Effector memory CD4-positive, alpha-beta T cell (primary cell): Measurements from ENCODE around the gene HLCS.

Experiments used
- DNase-seq, 3 donors: peaks; one replicate each; pipeline ENCODE4 v3.0.0-alpha.2; 2020
- H3K27ac ChIP-seq: 2 replicates; pipeline ENCODE4 v1.7.0; 2013; ENCODE audit warnings: mild to moderate bottlenecking, low read length, moderate library complexity; ENCODE audit not compliant: insufficient read depth, poor library complexity, severe bottlenecking
- H3K27me3 ChIP-seq: replicated peaks from 2 replicates; pipeline ENCODE4 v1.7.0; 2013; ENCODE audit warnings: mild to moderate bottlenecking, low read length; ENCODE audit not compliant: insufficient read depth, control insufficient read depth, poor library complexity, severe bottlenecking
- H3K36me3 ChIP-seq: 2 replicates; pipeline ENCODE4 v1.7.0; 2013; ENCODE audit warnings: mild to moderate bottlenecking, low read length, moderate library complexity; ENCODE audit not compliant: control insufficient read depth, insufficient read depth
- H3K4me1 ChIP-seq: 2 replicates; pipeline ENCODE4 v1.7.0; 2013; ENCODE audit warnings: low read length, mild to moderate bottlenecking; ENCODE audit not compliant: control insufficient read depth, insufficient read depth, poor library complexity, severe bottlenecking
- H3K4me3 ChIP-seq: 2 replicates; pipeline ENCODE4 v1.7.0; 2013; ENCODE audit warnings: low read length, low read depth, mild to moderate bottlenecking; ENCODE audit not compliant: insufficient read depth, poor library complexity, severe bottlenecking
- H3K9me3 ChIP-seq: 2 replicates; pipeline ENCODE4 v1.7.0; 2013; ENCODE audit warnings: mild to moderate bottlenecking, low read length, moderate library complexity; ENCODE audit not compliant: control insufficient read depth

HLCS gene

DNA sequence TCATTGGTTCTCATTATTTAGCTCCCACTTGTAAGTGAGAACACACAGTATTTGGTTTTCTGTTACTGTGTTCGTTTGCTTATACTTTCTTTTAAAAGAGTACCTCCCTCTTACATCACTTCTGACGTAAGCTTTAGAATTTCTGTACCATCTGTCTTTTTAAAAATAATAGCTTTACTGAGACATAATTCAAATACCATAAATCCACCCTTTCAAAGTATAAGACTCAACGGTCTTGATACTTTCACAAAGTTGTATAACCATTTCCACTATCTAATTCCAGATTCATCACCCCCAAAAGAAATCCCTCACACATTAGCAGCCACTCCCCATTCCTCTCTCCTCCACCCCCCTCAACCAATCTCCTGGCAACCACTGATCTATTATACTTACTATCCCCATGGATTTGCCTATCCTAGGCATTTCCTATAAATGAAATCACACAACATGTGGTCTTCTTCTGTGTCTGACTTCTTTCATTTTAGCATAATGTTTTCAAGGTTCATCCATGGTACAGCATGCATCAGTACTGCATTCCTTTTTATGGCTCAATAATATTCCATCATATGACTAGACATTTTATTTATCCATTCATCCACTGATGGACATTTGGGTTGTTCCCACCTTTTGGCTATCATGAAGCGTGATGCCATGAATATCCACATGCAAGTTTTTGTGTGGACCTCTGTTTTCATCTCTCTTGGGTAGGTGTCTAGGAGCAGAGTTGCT lies 104.7 kb downstream of the HLCS start:
- Histone ChIP-seq H3K27me3 (no peaks in the 10 kb centered on the region), H3K9me3 (no peaks in the 10 kb centered on the region), H3K27ac (no peak overlapping the region), H3K4me3 (no peak overlapping the region), H3K4me1 (peaks cover 4% of the 10 kb centered on the region), H3K36me3 (no peaks in the 10 kb centered on the region)
- no peak for DNase-seq

DNA sequence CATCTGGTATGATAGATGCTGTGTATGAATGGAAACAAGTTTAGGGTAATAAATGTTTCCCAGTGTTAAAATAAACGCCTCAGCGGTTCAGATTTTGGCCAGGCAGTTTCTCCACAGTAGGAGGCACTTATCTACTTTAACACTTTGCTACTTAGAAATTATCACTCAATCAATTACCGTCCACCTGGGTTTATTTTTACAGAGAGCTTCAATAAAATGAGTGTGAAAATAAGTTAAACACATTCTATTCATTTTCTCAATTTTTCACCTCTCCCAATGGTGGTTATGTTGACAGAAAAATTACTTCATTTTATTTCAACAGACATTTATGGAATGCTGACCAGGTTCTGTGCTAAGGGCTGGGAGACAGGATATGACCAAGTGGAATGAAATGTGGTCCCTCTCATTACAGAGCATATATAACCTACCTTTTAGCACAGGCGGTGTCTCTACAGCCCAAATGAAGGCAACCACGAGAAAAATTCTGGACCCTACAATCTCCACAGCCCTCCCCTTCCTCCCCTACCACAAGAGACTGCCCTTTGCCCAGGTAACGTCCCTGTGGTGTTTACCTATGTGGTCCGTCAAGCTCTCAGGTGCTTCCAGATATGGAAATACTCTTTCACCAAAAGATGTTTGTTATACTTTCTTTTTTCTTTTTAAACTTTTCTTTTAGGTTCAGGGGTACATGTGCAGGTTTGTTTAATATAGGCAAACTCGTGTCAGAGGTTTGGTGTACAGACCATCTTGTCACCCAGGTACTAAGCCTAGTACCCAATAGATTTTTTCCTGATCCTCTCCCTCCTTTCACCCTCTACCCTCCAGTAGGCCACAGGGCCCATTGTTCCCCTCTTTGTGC lies 105.5 kb downstream of the HLCS start:
- H3K4me3 ChIP-seq, result no peak overlapping the region
- H3K36me3 ChIP-seq, result no peaks in the 10 kb centered on the region
- no peak overlapping the region for H3K27ac ChIP-seq

DNA sequence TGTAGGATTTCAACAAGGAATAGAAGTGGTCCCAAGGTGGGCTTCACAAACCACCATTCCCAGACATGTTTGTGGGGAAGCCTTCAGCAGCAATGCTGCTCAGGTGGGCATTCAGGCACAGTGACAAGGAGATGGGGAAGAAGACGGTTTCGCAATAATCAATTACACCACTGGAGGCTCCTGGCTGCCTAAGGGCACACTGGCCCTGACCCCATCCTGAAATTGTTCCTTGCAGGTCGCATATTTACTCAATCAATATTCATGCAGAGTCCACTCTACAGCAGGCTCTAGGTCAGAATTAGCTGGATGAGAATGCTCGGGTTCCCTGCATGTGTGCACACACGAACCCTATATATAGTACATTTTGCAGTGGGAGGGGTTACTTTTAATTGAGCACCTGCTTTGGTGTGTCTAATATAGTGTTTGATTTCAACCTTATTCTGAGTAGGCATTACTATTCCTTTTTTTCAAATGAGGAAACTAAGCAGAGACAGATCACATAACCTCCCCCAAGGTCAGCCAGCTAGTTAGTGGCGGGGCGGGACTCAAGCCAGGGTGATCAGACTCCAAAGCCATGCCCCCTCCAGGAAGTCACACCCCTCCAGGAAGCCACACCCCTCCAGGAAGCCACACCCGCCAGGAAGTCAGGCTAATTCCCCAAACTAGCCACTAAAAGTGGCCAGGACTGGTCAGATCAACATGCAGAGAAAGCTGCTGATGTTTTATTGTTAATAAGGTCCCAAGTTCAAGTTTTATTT lies 106.5 kb downstream of the HLCS start:
- Histone ChIP-seq H3K9me3 (no peaks in the 10 kb centered on the region), H3K4me3 (no peak overlapping the region), H3K4me1 (peaks cover 4% of the 10 kb centered on the region), H3K27ac (no peak overlapping the region), H3K27me3 (no peaks in the 10 kb centered on the region), H3K36me3 (no peaks in the 10 kb centered on the region)
- DNase-seq, result no peak

More for the DNA sequence above, 105.5 kb downstream of the HLCS start:
- Histone ChIP-seq H3K9me3 (no peaks in the 10 kb centered on the region), H3K27me3 (no peaks in the 10 kb centered on the region), H3K4me1 (peaks cover 4% of the 10 kb centered on the region)
- no peak for DNase-seq

DNA sequence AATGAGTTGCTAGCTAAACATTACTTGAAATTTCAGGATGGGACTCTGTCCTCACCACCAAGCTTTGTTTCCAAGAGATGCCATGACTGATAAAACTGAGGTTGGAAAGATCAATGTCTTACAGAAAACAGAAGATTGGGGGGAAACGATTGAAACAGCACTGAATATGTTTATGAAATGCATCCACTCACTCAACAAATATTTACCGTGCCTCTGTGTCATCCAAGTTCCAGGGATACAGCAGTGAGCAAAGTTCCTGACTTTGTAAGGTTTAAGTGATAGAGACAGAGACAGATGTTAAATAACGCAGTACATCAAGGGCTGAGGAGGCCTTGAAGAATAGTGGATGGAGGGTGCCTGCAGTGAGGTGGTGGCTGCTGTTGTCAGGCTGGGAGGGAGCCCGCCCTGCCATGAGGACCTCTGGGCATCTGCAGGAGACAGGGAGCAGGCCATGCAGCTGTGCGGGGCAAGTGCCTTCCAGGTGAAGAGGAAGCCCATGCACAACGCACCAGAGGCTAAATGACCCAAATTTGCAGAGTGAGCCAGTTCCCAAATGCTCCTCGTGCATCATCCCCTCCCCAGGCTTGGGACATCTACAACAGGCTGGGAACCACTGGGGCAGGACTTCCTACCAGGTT lies 108.0 kb downstream of the HLCS start:
- H3K9me3 ChIP-seq, result no peaks in the 10 kb centered on the region
- no peaks in the 10 kb centered on the region for H3K27me3 ChIP-seq
- no peaks in the 10 kb centered on the region for H3K36me3 ChIP-seq
- peaks cover 4% of the 10 kb centered on the region for H3K4me1 ChIP-seq
- H3K4me3 ChIP-seq, result no peak overlapping the region
- DNase-seq, result no peak
- no peak overlapping the region for H3K27ac ChIP-seq

DNA sequence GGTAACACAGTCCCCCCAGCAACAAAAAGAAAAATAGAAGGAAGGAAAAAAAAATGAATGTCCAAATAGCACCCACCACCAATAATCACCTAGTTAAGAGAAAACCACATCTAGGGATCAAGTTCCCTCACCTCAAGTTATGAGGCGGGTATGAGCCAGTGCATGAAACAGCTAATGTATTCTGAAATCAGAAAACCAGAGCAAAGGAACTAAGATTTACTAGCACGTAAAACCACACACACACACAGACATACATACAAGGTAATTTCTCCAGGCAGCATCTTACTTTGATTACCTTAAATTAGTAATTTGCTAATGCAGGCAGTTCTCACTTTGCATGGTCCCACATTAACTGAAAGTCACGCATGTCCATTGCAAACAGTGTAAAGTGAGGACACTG lies 109.8 kb downstream of the HLCS start:
- no peaks in the 10 kb centered on the region for H3K27me3 ChIP-seq
- no peaks in the 10 kb centered on the region for H3K36me3 ChIP-seq
- H3K4me3 ChIP-seq, result no peak overlapping the region
- no peaks in the 10 kb centered on the region for H3K9me3 ChIP-seq
- no peak overlapping the region for H3K27ac ChIP-seq
- H3K4me1 ChIP-seq, result peaks cover 4% of the 10 kb centered on the region
- no peak for DNase-seq

DNA sequence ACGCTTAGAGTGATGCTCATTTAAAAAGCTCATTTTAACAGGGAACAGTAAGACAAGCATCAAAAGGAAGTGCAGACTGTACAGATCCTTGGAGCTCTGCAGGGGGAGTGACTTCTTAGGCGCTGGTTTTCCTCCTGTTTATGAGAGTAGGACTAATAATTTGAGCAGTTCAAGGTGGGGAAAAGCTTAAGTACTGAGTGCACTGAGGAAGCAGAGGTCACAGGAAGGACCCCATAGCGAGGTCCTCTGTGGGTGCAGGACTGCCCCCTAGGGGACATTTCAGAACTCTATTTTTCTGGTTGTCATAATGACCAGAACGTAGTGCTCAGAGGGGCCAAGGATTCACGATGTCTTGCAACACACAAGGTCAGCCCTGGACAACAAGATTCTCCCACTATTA lies 112.1 kb downstream of the HLCS start:
- H3K27ac ChIP-seq, result no peak overlapping the region
- no peak overlapping the region for H3K4me3 ChIP-seq
- no peaks in the 10 kb centered on the region for H3K4me1 ChIP-seq
- H3K36me3 ChIP-seq, result no peaks in the 10 kb centered on the region
- H3K9me3 ChIP-seq, result no peaks in the 10 kb centered on the region
- DNase-seq, result no peak
- no peaks in the 10 kb centered on the region for H3K27me3 ChIP-seq

DNA sequence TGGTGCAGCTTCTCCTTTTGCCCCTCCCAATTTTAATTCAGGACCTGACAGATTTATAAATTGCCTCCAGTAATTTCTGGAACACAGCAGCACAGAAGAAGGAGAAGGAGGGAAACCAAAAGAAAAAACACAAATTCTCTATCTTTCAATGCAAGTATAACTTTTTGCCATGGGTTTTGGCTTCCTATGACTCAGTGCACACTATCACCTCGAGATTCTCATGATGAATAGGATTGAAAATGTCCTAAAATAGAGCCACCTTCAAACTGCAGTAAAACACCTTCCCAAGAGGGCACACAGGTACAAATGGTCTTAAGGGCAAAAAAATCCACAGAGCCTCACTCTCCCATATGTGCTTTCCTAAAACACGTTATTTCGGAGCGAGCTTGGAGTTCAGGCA lies 113.6 kb downstream of the HLCS start:
- Histone ChIP-seq H3K9me3 (no peaks in the 10 kb centered on the region), H3K27me3 (no peaks in the 10 kb centered on the region), H3K27ac (no peak overlapping the region), H3K36me3 (no peaks in the 10 kb centered on the region), H3K4me1 (no peaks in the 10 kb centered on the region), H3K4me3 (no peak overlapping the region)
- DNase-seq, result no peak

DNA sequence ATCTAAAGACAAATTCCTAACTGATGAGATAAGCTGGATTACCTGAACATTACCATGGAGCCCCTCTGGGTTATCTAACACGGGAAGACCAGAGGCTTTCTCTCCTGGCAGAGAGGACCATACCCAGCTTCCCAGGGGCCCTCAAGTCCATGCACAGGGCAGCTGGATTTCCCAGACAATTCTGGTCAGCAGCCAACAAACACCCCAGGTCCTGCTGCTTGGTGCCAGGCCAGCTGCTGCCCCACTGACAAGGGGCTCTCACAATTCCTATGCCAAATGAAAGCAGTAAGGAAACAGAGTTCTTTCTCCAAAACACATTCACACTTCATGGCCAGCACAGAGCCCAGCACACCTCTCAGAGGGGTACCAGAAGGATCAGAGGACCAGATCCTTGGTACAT lies 114.2 kb downstream of the HLCS start:
- Histone ChIP-seq H3K9me3 (no peaks in the 10 kb centered on the region), H3K4me1 (no peaks in the 10 kb centered on the region), H3K4me3 (no peak overlapping the region), H3K27ac (no peak overlapping the region), H3K36me3 (no peaks in the 10 kb centered on the region), H3K27me3 (no peaks in the 10 kb centered on the region)
- DNase-seq, result no peak

DNA sequence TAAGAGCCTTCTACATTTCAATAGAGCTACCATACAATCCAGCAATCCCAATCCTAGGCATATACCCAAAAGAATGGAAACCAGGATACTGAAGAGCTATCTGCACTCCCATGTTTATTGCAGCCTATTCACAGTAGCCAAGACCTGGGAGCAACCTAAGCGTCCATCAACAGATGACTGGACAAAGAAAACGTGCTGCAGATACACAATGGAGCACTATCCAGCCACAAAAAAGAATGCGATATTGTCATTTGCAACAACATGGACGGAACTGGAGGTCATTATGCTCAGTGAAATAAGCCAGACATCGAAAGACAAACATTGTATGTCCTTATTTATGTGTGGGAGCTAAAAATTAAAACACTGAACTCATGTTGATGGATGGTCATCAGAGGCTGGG lies 115.3 kb downstream of the HLCS start:
- no peak for DNase-seq
- H3K9me3 ChIP-seq, result no peaks in the 10 kb centered on the region
- H3K4me3 ChIP-seq, result no peak overlapping the region
- H3K27me3 ChIP-seq, result no peaks in the 10 kb centered on the region
- H3K27ac ChIP-seq, result no peak overlapping the region
- no peaks in the 10 kb centered on the region for H3K36me3 ChIP-seq
- no peaks in the 10 kb centered on the region for H3K4me1 ChIP-seq
